Mesendoderm (in vitro differentiated cells): ENCODE data around the gene SLC51B.
"Not testable (repeated sequence)": the region's sequence is repeated elsewhere in the genome, so short reads cannot be mapped to it uniquely, and the experiment has no call there.

ENCODE experiments used
- DNase-seq: peaks from one replicate; pipeline ENCODE4 v3.0.0; 2013
- H2AK5ac ChIP-seq: 2 replicates; pipeline ENCODE4 v1.6.1; 2013; ENCODE audit warnings: low read length, inconsistent platforms
- H2BK120ac ChIP-seq: 2 replicates; pipeline ENCODE4 v1.6.1; 2013; ENCODE audit warnings: low read depth, mild to moderate bottlenecking, low read length, moderate library complexity, mixed read lengths
- H2BK15ac ChIP-seq: replicated peaks from 2 replicates; pipeline ENCODE4 v1.6.1; 2013; ENCODE audit warnings: low read depth, mild to moderate bottlenecking, moderate library complexity
- H2BK5ac ChIP-seq: 2 replicates; pipeline ENCODE4 v1.6.1; 2013; ENCODE audit warnings: low read length, inconsistent platforms
- H3K18ac ChIP-seq: 2 replicates; pipeline ENCODE4 v1.6.1; 2013; ENCODE audit warnings: mild to moderate bottlenecking, low read length, mixed read lengths
- H3K23ac ChIP-seq: one replicate; pipeline ENCODE4 v1.6.1; 2013; ENCODE audit warnings: low read length
- H3K27ac ChIP-seq: 2 replicates; pipeline ENCODE4 v1.5.1; 2013; ENCODE audit warnings: low read depth, mild to moderate bottlenecking, inconsistent platforms, low read length, moderate library complexity
- H3K27me3 ChIP-seq: 2 replicates; pipeline ENCODE4 v1.6.1; 2013; ENCODE audit warnings: low read length, control low read depth, mild to moderate bottlenecking, inconsistent platforms; ENCODE audit not compliant: insufficient read depth, poor library complexity
- H3K36me3 ChIP-seq: 2 replicates; pipeline ENCODE4 v1.6.1; 2013; ENCODE audit warnings: low read length, inconsistent platforms; ENCODE audit not compliant: control insufficient read depth, insufficient read depth
- H3K4ac ChIP-seq: one replicate; pipeline ENCODE4 v1.6.1; 2013; ENCODE audit warnings: low read depth, mild to moderate bottlenecking, low read length, moderate library complexity
- H3K4me1 ChIP-seq: 2 replicates; pipeline ENCODE4 v1.6.1; 2013; ENCODE audit warnings: low read depth, low read length, inconsistent platforms; ENCODE audit not compliant: control insufficient read depth
- H3K4me2 ChIP-seq: 2 replicates; pipeline ENCODE4 v1.6.1; 2013; ENCODE audit warnings: low read length
- H3K4me3 ChIP-seq: 2 replicates; pipeline ENCODE4 v1.5.1; 2013; ENCODE audit warnings: mild to moderate bottlenecking, low read length
- H3K56ac ChIP-seq: one replicate; pipeline ENCODE4 v1.6.1; 2013; ENCODE audit warnings: low read length
- H3K79me1 ChIP-seq: 2 replicates; pipeline ENCODE4 v1.6.1; 2013; ENCODE audit warnings: low read length, inconsistent platforms
- H3K79me2 ChIP-seq: 2 replicates; pipeline ENCODE4 v1.6.1; 2013; ENCODE audit warnings: mild to moderate bottlenecking, low read length; ENCODE audit not compliant: control insufficient read depth, insufficient read depth
- H3K9ac ChIP-seq: 2 replicates; pipeline ENCODE4 v1.6.1; 2013; ENCODE audit warnings: low read length, inconsistent platforms
- H4K5ac ChIP-seq: one replicate; pipeline ENCODE4 v1.6.1; 2013; ENCODE audit warnings: low read length
- H4K8ac ChIP-seq: one replicate; pipeline ENCODE4 v1.6.1; 2013; ENCODE audit warnings: low read depth, mild to moderate bottlenecking, control low read depth, low read length, moderate library complexity
- WGBS: extraction: QIAGEN DNeasy Blood & Tissue Kit; methylation state at CpG from one replicate; pipeline ENCODE4 v1.1.7; 2013; ENCODE audit warnings: low lambda C conversion rate, missing lambda C conversion rate; ENCODE audit not compliant: insufficient coverage; ENCODE audit errors: extremely low coverage; 5-methylcytosine and 5-hydroxymethylcytosine counted together

The SLC51B gene

GRCh38 chr15:65095747-65096104 is 50.5 kb downstream of the SLC51B start:
- DNase-seq: no peak
- Histone ChIP-seq H2BK15ac (no peak overlapping the region), H3K36me3 (no peaks in the 10 kb centered on the region)

GRCh38 chr15:65096481-65097385 is 51.5 kb downstream of the SLC51B start:
- Histone ChIP-seq H3K4me1 (no peaks in the 10 kb centered on the region), H3K4ac (no peak overlapping the region), H3K4me3 (no peak overlapping the region), H4K8ac (no peak overlapping the region), H3K79me2 (no peaks in the 10 kb centered on the region), H3K56ac (no peak overlapping the region), H2BK5ac (no peak overlapping the region), H3K79me1 (no peaks in the 10 kb centered on the region), H3K27ac (no peak overlapping the region), H2AK5ac (no peak overlapping the region), H2BK120ac (no peak overlapping the region), H3K36me3 (no peaks in the 10 kb centered on the region), H3K9ac (no peak overlapping the region), H3K27me3 (no peaks in the 10 kb centered on the region), H3K18ac (no peak overlapping the region), H3K23ac (no peak overlapping the region), H4K5ac (no peak overlapping the region), H2BK15ac (no peak overlapping the region), H3K4me2 (no peak overlapping the region)
- DNase-seq: no peak
- WGBS: no CpG with 5 or more reads among the region's 6 CpGs

More at GRCh38 chr15:65095747-65096104, 50.5 kb downstream of the SLC51B start:
- Histone ChIP-seq H3K4ac (no peak overlapping the region), H3K27ac (no peak overlapping the region), H3K79me2 (no peaks in the 10 kb centered on the region), H3K4me1 (no peaks in the 10 kb centered on the region), H3K9ac (no peak overlapping the region), H4K8ac (no peak overlapping the region), H3K4me3 (no peak overlapping the region), H2AK5ac (no peak overlapping the region), H2BK120ac (no peak overlapping the region), H4K5ac (no peak overlapping the region), H3K79me1 (no peaks in the 10 kb centered on the region), H3K4me2 (no peak overlapping the region), H2BK5ac (no peak overlapping the region), H3K27me3 (no peaks in the 10 kb centered on the region), H3K23ac (no peak overlapping the region), H3K18ac (no peak overlapping the region), H3K56ac (no peak overlapping the region)
- WGBS: no CpG with 5 or more reads among the region's 6 CpGs

DNA sequence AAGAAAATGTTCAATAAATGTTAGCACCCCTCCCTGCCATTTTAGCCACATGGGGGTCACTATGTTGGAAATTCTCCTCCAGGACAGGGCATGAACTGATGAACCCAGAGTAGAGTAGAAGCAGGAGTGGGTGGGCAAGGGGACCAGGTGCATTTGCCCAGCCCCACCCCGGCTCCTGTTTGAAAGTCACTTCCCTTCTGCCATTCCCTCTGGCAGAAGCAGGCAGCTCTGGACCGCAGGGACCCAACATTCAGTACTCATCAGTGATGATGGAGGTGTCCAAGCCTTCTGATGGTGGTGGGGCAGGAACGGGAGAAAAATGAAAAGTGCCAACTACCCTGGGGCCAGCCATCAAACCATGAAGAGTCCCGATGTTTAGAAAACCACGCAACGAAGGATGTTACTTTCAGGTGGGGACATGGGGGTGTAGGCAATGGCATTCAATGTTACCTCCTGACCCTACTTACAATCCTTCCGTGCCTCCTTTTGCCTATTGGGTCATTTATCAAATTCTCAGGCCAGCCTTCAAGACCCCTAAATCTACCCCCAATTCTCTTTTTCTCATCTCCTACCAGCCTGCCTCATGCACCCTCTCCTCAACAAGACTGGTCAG is 52.6 kb downstream of the SLC51B start:
- no CpG with 5 or more reads among the region's 7 CpGs for WGBS
- no peak overlapping the region for H2BK15ac ChIP-seq
- no peak overlapping the region for H2BK120ac ChIP-seq
- no peak overlapping the region for H3K4me3 ChIP-seq
- H2AK5ac ChIP-seq: no peak overlapping the region
- H3K18ac ChIP-seq: no peak overlapping the region
- no peaks in the 10 kb centered on the region for H3K79me1 ChIP-seq
- no peak for DNase-seq
- no peak overlapping the region for H3K56ac ChIP-seq
- no peak overlapping the region for H3K27ac ChIP-seq
- H2BK5ac ChIP-seq: no peak overlapping the region
- H3K4ac ChIP-seq: no peak overlapping the region
- no peaks in the 10 kb centered on the region for H3K36me3 ChIP-seq
- no peak overlapping the region for H3K9ac ChIP-seq
- no peaks in the 10 kb centered on the region for H3K4me1 ChIP-seq
- H3K23ac ChIP-seq: no peak overlapping the region
- no peaks in the 10 kb centered on the region for H3K27me3 ChIP-seq
- H4K8ac ChIP-seq: no peak overlapping the region
- no peaks in the 10 kb centered on the region for H3K79me2 ChIP-seq
- H3K4me2 ChIP-seq: no peak overlapping the region
- H4K5ac ChIP-seq: no peak overlapping the region

GRCh38 chr15:65099336-65099735 is 54.1 kb downstream of the SLC51B start:
- DNase-seq: no peak
- H3K36me3 ChIP-seq: no peaks in the 10 kb centered on the region
- no peak overlapping the region for H2BK120ac ChIP-seq
- H3K27ac ChIP-seq: no peak overlapping the region
- no peak overlapping the region for H4K8ac ChIP-seq
- H3K79me1 ChIP-seq: no peaks in the 10 kb centered on the region
- H2BK5ac ChIP-seq: no peak overlapping the region
- no peaks in the 10 kb centered on the region for H3K4me1 ChIP-seq
- no peak overlapping the region for H3K18ac ChIP-seq
- H3K27me3 ChIP-seq: no peaks in the 10 kb centered on the region
- no peak overlapping the region for H3K56ac ChIP-seq
- WGBS: no CpG with 5 or more reads among the region's 5 CpGs
- H3K23ac ChIP-seq: no peak overlapping the region
- H2AK5ac ChIP-seq: no peak overlapping the region
- H4K5ac ChIP-seq: no peak overlapping the region
- no peak overlapping the region for H3K4ac ChIP-seq
- no peak overlapping the region for H3K4me2 ChIP-seq
- H3K79me2 ChIP-seq: no peaks in the 10 kb centered on the region
- H3K9ac ChIP-seq: no peak overlapping the region
- H3K4me3 ChIP-seq: no peak overlapping the region
- H2BK15ac ChIP-seq: no peak overlapping the region

GRCh38 chr15:65099801-65100200 is 54.6 kb downstream of the SLC51B start:
- not testable (repeated sequence) for H3K27ac ChIP-seq, H3K4me1 ChIP-seq, H4K5ac ChIP-seq, H3K4ac ChIP-seq, H3K79me1 ChIP-seq, H2BK120ac ChIP-seq, H3K4me3 ChIP-seq, H3K4me2 ChIP-seq, H3K23ac ChIP-seq, H2AK5ac ChIP-seq, DNase-seq, H3K79me2 ChIP-seq, H3K18ac ChIP-seq, H3K9ac ChIP-seq, H3K36me3 ChIP-seq, H3K27me3 ChIP-seq, H2BK15ac ChIP-seq, H4K8ac ChIP-seq, H3K56ac ChIP-seq, H2BK5ac ChIP-seq
- WGBS: no CpG with 5 or more reads among the region's 10 CpGs
